KG1 (cell line): ENCODE results near the gene SH3PXD2A.

Source experiments
- DNase-seq: peaks from one replicate; lab custom pipeline; 2025; lab: John Stamatoyannopoulos, UW

The SH3PXD2A gene

DNA sequence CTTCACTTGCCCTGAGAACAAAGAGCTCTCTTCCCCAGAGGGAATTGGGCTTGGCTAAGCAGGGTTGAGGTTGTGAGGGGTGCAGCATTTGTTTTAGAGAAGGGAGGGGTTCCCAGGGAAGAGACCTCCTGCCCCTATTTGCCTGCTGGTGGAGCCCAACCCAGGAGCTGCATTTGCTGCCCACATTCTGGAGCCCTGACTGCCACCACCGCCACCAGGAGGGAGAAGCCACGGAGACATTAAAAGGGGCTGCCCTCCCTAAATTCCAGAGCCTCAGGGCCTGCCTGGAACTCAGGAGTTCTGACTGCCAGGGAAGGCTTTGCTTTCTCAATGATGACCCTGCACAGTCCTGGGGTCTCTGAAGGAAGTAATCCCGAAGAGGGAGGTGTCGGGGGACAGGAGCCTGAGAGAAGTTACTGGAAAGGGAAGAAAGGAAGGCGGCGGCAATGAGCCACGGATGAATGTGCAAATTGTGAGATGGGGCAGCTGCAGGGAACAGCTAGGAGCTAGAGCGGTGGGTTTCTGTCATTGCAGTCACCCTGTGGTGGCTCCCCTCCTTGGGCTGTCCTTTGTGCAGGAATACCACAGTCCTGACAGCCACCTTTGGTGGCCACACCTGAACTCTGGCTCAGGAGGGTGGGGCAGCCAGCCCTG lies 310.6 kb downstream of the SH3PXD2A start:
- no peak for DNase-seq
